DOHH2 (cell line): ENCODE results near the gene RASA2.

Source experiments
- CTCF ChIP-seq: fragments of 200-600 bp; sonication (generic); IDR thresholded peaks from one replicate; pipeline ENCODE4 v1.5.1; 2014; ENCODE audit warnings: antibody characterized with exemption, mild to moderate bottlenecking, low read depth, low read length; ENCODE audit not compliant: poor library complexity, severe bottlenecking
- EZH2phosphoT487 ChIP-seq: fragments of 200-600 bp; sonication (generic); IDR thresholded peaks from 2 replicates; pipeline ENCODE4 v1.6.1; 2017; ENCODE audit warnings: borderline replicate concordance, mild to moderate bottlenecking, antibody characterized with exemption, low read length, moderate library complexity, mixed read lengths

DNA sequence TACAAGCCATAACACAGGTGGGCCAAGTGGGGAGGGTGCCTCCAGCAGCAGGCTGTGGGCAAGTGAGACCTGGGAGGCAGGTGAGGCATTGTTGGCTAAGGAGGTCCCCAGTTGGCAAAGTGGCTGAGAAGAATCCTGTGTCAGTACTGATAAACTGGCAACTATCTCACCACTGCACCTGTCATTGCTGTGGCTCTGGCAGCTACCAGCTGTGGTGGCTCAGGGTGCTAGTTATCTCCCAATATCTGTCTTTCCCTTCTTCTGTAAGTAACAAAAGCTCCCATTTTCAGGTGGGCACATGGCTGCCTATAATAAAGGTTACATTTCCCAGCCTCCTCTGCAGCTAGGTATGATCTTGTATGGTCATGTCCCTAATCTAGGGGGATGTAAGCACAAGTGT lies 170.7 kb downstream of the RASA2 start:
- no peak for TF ChIP-seq CTCF
- TF ChIP-seq EZH2phosphoT487 = no peak
